ENCODE results near the gene ST6GALNAC3. TPM values are rescaled to one million over a fixed set of nuclear protein-coding genes. Genes with fewer than 3 reads are reported as not detected.

Gene ST6GALNAC3
- total RNA-seq, 1 experiment from 2014 or later, result 4.1 TPM

- no peak for DNase-seq
- H3K27me3 ChIP-seq (ENCODE audit: control insufficient read depth, insufficient read depth, low read length), result no peaks in the 10 kb centered on the region
- H3K4me3 ChIP-seq (ENCODE audit: insufficient read depth, low read depth, low read length), result no peak overlapping the region
- no peaks in the 10 kb centered on the region for H3K36me3 ChIP-seq (replicated peaks; ENCODE audit: control insufficient read depth, insufficient read depth, low read length)
Measured at GRCh38 chr1:76189310-76189709, 114.8 kb downstream of the ST6GALNAC3 start.

- DNase-seq, result no peak
- H3K27me3 ChIP-seq (ENCODE audit: control insufficient read depth, insufficient read depth, low read length), result no peaks in the 10 kb centered on the region
- no peak overlapping the region for H3K4me3 ChIP-seq (ENCODE audit: insufficient read depth, low read depth, low read length)
- H3K36me3 ChIP-seq (replicated peaks; ENCODE audit: control insufficient read depth, insufficient read depth, low read length), result no peaks in the 10 kb centered on the region
Measured at GRCh38 chr1:76190749-76191424, 116.3 kb downstream of the ST6GALNAC3 start.

- no peak for DNase-seq
- H3K27me3 ChIP-seq (ENCODE audit: control insufficient read depth, insufficient read depth, low read length), result no peaks in the 10 kb centered on the region
- no peaks in the 10 kb centered on the region for H3K36me3 ChIP-seq (replicated peaks; ENCODE audit: control insufficient read depth, insufficient read depth, low read length)
- H3K4me3 ChIP-seq (ENCODE audit: insufficient read depth, low read depth, low read length), result no peak overlapping the region
Measured at GRCh38 chr1:76191561-76191960, 117.0 kb downstream of the ST6GALNAC3 start.

- no peaks in the 10 kb centered on the region for H3K27me3 ChIP-seq (ENCODE audit: control insufficient read depth, insufficient read depth, low read length)
- DNase-seq, result no peak
- no peaks in the 10 kb centered on the region for H3K36me3 ChIP-seq (replicated peaks; ENCODE audit: control insufficient read depth, insufficient read depth, low read length)
- H3K4me3 ChIP-seq (ENCODE audit: insufficient read depth, low read depth, low read length), result no peak overlapping the region
Measured at GRCh38 chr1:76198452-76198851, 123.9 kb downstream of the ST6GALNAC3 start.

- Histone ChIP-seq H3K4me3 (ENCODE audit: insufficient read depth, low read depth, low read length) (no peak overlapping the region), H3K27me3 (ENCODE audit: control insufficient read depth, insufficient read depth, low read length) (no peaks in the 10 kb centered on the region), H3K36me3 (replicated peaks; ENCODE audit: control insufficient read depth, insufficient read depth, low read length) (no peaks in the 10 kb centered on the region)
- no peak for DNase-seq
Measured at GRCh38 chr1:76202670-76203069, 128.1 kb downstream of the ST6GALNAC3 start.

- DNase-seq, result no peak
- H3K36me3 ChIP-seq (replicated peaks; ENCODE audit: control insufficient read depth, insufficient read depth, low read length), result no peaks in the 10 kb centered on the region
- H3K27me3 ChIP-seq (ENCODE audit: control insufficient read depth, insufficient read depth, low read length), result no peaks in the 10 kb centered on the region
- H3K4me3 ChIP-seq (ENCODE audit: insufficient read depth, low read depth, low read length), result no peak overlapping the region
Measured at GRCh38 chr1:76203127-76203526, 128.6 kb downstream of the ST6GALNAC3 start.

GRCh38 chr1:76209238-76209637, 134.7 kb downstream of the ST6GALNAC3 start:
- no peaks in the 10 kb centered on the region for H3K27me3 ChIP-seq (ENCODE audit: control insufficient read depth, insufficient read depth, low read length)
- DNase-seq, result no peak
- H3K36me3 ChIP-seq (replicated peaks; ENCODE audit: control insufficient read depth, insufficient read depth, low read length), result no peaks in the 10 kb centered on the region
- H3K4me3 ChIP-seq (ENCODE audit: insufficient read depth, low read depth, low read length), result no peak overlapping the region

- DNase-seq, result no peak
- no peaks in the 10 kb centered on the region for H3K36me3 ChIP-seq (replicated peaks; ENCODE audit: control insufficient read depth, insufficient read depth, low read length)
- H3K27me3 ChIP-seq (ENCODE audit: control insufficient read depth, insufficient read depth, low read length), result no peaks in the 10 kb centered on the region
- H3K4me3 ChIP-seq (ENCODE audit: insufficient read depth, low read depth, low read length), result no peak overlapping the region
Measured at GRCh38 chr1:76209648-76210047, 135.1 kb downstream of the ST6GALNAC3 start.

GRCh38 chr1:76210160-76210559, 135.6 kb downstream of the ST6GALNAC3 start:
- Histone ChIP-seq H3K27me3 (ENCODE audit: control insufficient read depth, insufficient read depth, low read length) (no peaks in the 10 kb centered on the region), H3K4me3 (ENCODE audit: insufficient read depth, low read depth, low read length) (no peak overlapping the region), H3K36me3 (replicated peaks; ENCODE audit: control insufficient read depth, insufficient read depth, low read length) (no peaks in the 10 kb centered on the region)
- DNase-seq, result no peak

- Histone ChIP-seq H3K4me3 (ENCODE audit: insufficient read depth, low read depth, low read length) (no peak overlapping the region), H3K36me3 (replicated peaks; ENCODE audit: control insufficient read depth, insufficient read depth, low read length) (no peaks in the 10 kb centered on the region), H3K27me3 (ENCODE audit: control insufficient read depth, insufficient read depth, low read length) (no peaks in the 10 kb centered on the region)
- no peak for DNase-seq
Measured at GRCh38 chr1:76218888-76219287, 144.3 kb downstream of the ST6GALNAC3 start.

GRCh38 chr1:76219366-76219818, 144.8 kb downstream of the ST6GALNAC3 start:
- Histone ChIP-seq H3K27me3 (ENCODE audit: control insufficient read depth, insufficient read depth, low read length) (no peaks in the 10 kb centered on the region), H3K36me3 (replicated peaks; ENCODE audit: control insufficient read depth, insufficient read depth, low read length) (no peaks in the 10 kb centered on the region), H3K4me3 (ENCODE audit: insufficient read depth, low read depth, low read length) (no peak overlapping the region)
- DNase-seq, result no peak

- H3K36me3 ChIP-seq (replicated peaks; ENCODE audit: control insufficient read depth, insufficient read depth, low read length), result no peaks in the 10 kb centered on the region
- H3K4me3 ChIP-seq (ENCODE audit: insufficient read depth, low read depth, low read length), result no peak overlapping the region
- no peaks in the 10 kb centered on the region for H3K27me3 ChIP-seq (ENCODE audit: control insufficient read depth, insufficient read depth, low read length)
- DNase-seq, result no peak
Measured at GRCh38 chr1:76224752-76225151, 150.2 kb downstream of the ST6GALNAC3 start.

- Histone ChIP-seq H3K27me3 (ENCODE audit: control insufficient read depth, insufficient read depth, low read length) (no peaks in the 10 kb centered on the region), H3K36me3 (replicated peaks; ENCODE audit: control insufficient read depth, insufficient read depth, low read length) (no peaks in the 10 kb centered on the region), H3K4me3 (ENCODE audit: insufficient read depth, low read depth, low read length) (no peak overlapping the region)
- no peak for DNase-seq
Measured at GRCh38 chr1:76225526-76225925, 151.0 kb downstream of the ST6GALNAC3 start.

GRCh38 chr1:76227621-76228020, 153.1 kb downstream of the ST6GALNAC3 start:
- no peak overlapping the region for H3K4me3 ChIP-seq (ENCODE audit: insufficient read depth, low read depth, low read length)

GRCh38 chr1:76229279-76230005, 154.9 kb downstream of the ST6GALNAC3 start:
- no peaks in the 10 kb centered on the region for H3K27me3 ChIP-seq (ENCODE audit: control insufficient read depth, insufficient read depth, low read length)
- no peaks in the 10 kb centered on the region for H3K36me3 ChIP-seq (replicated peaks; ENCODE audit: control insufficient read depth, insufficient read depth, low read length)
- DNase-seq, result no peak
- H3K4me3 ChIP-seq (ENCODE audit: insufficient read depth, low read depth, low read length), result no peak overlapping the region

More at GRCh38 chr1:76227621-76228020, 153.1 kb downstream of the ST6GALNAC3 start:
- no peak for DNase-seq
- H3K36me3 ChIP-seq (replicated peaks; ENCODE audit: control insufficient read depth, insufficient read depth, low read length), result no peaks in the 10 kb centered on the region
- no peaks in the 10 kb centered on the region for H3K27me3 ChIP-seq (ENCODE audit: control insufficient read depth, insufficient read depth, low read length)
